Osteoblast (primary cell): Measurements from ENCODE around the gene RXFP2. TPM values are rescaled to one million over a fixed set of nuclear protein-coding genes. Genes with fewer than 3 reads are reported as not detected.

Source experiments
- DNase-seq: peaks from one replicate; pipeline ENCODE4 v3.0.0; 2011; ENCODE audit warnings: low spot score, mixed read lengths; ENCODE audit not compliant: insufficient read length; ENCODE audit errors: missing footprints
- H2AFZ ChIP-seq: 2 replicates; pipeline ENCODE4 v1.6.0; 2011; ENCODE audit warnings: mild to moderate bottlenecking, low read length
- H3K27ac ChIP-seq: 2 replicates; pipeline ENCODE4 v1.5.1; 2011; ENCODE audit warnings: mild to moderate bottlenecking, low read depth, low read length, moderate library complexity
- H3K27me3 ChIP-seq: 2 replicates; pipeline ENCODE4 v1.6.0; 2012; ENCODE audit warnings: mild to moderate bottlenecking, control low read depth, inconsistent platforms, low read length, moderate library complexity; ENCODE audit not compliant: insufficient read depth
- H3K36me3 ChIP-seq: 2 replicates; pipeline ENCODE4 v1.5.1; 2011; ENCODE audit warnings: mild to moderate bottlenecking, low read length, control low read depth, moderate library complexity; ENCODE audit not compliant: insufficient read depth
- H3K4me1 ChIP-seq: 2 replicates; pipeline ENCODE4 v1.5.1; 2011; ENCODE audit warnings: mild to moderate bottlenecking, low read length, control low read depth, moderate library complexity; ENCODE audit not compliant: insufficient read depth
- H3K4me2 ChIP-seq: 2 replicates; pipeline ENCODE4 v1.6.0; 2011; ENCODE audit warnings: mild to moderate bottlenecking, low read length; ENCODE audit not compliant: insufficient read depth
- H3K4me3 ChIP-seq: fragments of 200-600 bp; sonication (generic); 3 replicates; pipeline ENCODE4 v1.5.1; 2012; ENCODE audit warnings: mild to moderate bottlenecking, low read length, inconsistent platforms; ENCODE audit not compliant: insufficient read depth
- H3K79me2 ChIP-seq: 2 replicates; pipeline ENCODE4 v1.6.0; 2012; ENCODE audit warnings: mild to moderate bottlenecking, low read length, control low read depth, inconsistent platforms; ENCODE audit not compliant: insufficient read depth
- H3K9me3 ChIP-seq: 2 replicates; pipeline ENCODE4 v1.5.1; 2011; ENCODE audit warnings: low read depth, low read length, control low read depth
- H4K20me1 ChIP-seq: 2 replicates; pipeline ENCODE4 v1.6.0; 2012; ENCODE audit warnings: mild to moderate bottlenecking, low read length, control low read depth; ENCODE audit not compliant: insufficient read depth
- total RNA-seq: library from RNA; depleted of rRNA; stranded (reverse); fragments of >200 nt; gene quantifications from 2 replicates; pipeline ENCODE4 v1.2.3, GENCODE V29; 2012
- TF ChIP-seq, protein P1 (sequence below): IDR thresholded peaks from 2 replicates; pipeline ENCODE4 v1.5.1; 2011; ENCODE audit warnings: mild to moderate bottlenecking, low read depth, low read length, moderate library complexity; ENCODE audit errors: extremely low read depth

The RXFP2 gene
- total RNA-seq, 1 donor = not detected

DNA sequence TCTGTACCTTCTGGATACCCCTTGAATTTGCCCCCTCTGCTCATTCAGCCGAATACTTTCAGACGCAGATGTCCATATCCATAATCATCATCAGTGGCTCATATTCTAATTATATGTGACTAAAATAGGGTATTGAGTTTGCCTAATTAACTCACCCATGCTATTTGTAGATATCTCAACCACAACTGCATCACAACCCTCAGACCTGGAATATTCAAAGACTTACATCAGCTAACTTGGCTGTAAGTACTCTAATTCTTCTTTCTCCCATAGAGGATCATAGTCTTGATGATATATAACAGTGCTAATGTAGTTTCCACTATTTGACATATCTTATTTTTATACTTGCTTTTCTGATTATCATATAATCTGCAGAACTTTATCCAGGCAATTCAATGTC lies 35.8 kb downstream of the RXFP2 start:
- H3K9me3 ChIP-seq = no peaks in the 10 kb centered on the region
- no peaks in the 10 kb centered on the region for H4K20me1 ChIP-seq
- peak overlapping the region; percentile 15 for H3K4me2 ChIP-seq
- no peak overlapping the region for H3K4me3 ChIP-seq
- DNase-seq = peak; percentile 39
- H2AFZ ChIP-seq = no peak overlapping the region
- TF ChIP-seq, protein P1, sequence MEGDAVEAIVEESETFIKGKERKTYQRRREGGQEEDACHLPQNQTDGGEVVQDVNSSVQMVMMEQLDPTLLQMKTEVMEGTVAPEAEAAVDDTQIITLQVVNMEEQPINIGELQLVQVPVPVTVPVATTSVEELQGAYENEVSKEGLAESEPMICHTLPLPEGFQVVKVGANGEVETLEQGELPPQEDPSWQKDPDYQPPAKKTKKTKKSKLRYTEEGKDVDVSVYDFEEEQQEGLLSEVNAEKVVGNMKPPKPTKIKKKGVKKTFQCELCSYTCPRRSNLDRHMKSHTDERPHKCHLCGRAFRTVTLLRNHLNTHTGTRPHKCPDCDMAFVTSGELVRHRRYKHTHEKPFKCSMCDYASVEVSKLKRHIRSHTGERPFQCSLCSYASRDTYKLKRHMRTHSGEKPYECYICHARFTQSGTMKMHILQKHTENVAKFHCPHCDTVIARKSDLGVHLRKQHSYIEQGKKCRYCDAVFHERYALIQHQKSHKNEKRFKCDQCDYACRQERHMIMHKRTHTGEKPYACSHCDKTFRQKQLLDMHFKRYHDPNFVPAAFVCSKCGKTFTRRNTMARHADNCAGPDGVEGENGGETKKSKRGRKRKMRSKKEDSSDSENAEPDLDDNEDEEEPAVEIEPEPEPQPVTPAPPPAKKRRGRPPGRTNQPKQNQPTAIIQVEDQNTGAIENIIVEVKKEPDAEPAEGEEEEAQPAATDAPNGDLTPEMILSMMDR = no peak
- H3K27ac ChIP-seq = peak overlapping the region; percentile 99
- no peaks in the 10 kb centered on the region for H3K36me3 ChIP-seq
- no peaks in the 10 kb centered on the region for H3K27me3 ChIP-seq
- H3K79me2 ChIP-seq = no peaks in the 10 kb centered on the region
- H3K4me1 ChIP-seq = peaks cover 43% of the 10 kb centered on the region

DNA sequence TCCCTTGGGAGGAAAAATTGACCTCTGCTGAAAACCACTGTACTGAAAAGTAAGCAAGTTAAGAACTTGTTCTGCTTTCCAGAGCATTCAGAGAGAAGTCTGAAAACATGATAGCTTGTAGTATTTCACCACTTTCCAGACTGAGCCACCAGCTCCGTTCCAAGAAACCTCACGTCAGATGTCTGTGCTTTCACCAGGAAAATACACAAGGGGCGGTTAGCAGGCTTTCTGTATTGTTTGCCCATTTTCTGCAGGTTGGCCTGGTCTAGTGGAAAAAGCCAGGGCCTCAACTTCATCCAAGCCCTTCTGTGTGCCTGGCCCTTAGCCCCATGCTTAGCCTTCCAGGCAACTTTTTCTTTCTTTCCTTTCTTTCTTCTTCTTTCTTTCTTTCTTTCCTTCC lies 36.4 kb downstream of the RXFP2 start:
- TF ChIP-seq, protein P1 = no peak
- no peaks in the 10 kb centered on the region for H3K27me3 ChIP-seq
- peak overlapping the region; percentile 15 for H3K4me2 ChIP-seq
- H3K4me1 ChIP-seq = peaks cover 42% of the 10 kb centered on the region
- no peaks in the 10 kb centered on the region for H4K20me1 ChIP-seq
- peak; percentile 18 for DNase-seq
- H2AFZ ChIP-seq = peak overlapping the region; percentile 6
- H3K36me3 ChIP-seq = no peaks in the 10 kb centered on the region
- H3K4me3 ChIP-seq = no peak overlapping the region
- no peaks in the 10 kb centered on the region for H3K9me3 ChIP-seq
- peak overlapping the region; percentile 99 for H3K27ac ChIP-seq
- H3K79me2 ChIP-seq = no peaks in the 10 kb centered on the region

DNA sequence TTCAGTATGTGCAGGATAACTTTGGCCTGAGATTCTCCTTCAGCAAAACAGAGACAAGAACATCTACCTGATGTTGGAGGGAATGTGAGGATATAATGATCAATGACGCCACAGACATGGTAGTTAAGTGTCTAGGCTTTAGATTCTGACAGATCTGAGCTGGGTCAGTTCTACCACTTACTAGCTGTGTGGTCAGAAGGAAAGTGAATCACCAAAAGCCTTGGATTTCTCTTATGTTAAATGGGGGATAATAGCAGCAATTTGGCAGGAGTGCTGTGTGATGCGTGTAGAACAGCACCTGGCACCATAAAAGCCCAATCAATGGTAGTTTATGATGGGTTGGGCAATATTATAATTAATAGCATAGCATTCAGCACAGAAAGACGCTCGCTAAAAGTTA lies 41.7 kb downstream of the RXFP2 start:
- Histone ChIP-seq H4K20me1 (no peaks in the 10 kb centered on the region), H3K4me3 (no peak overlapping the region), H3K4me2 (no peak overlapping the region), H3K27ac (peak overlapping the region; percentile 12), H3K9me3 (no peaks in the 10 kb centered on the region), H3K4me1 (peaks cover 15% of the 10 kb centered on the region), H3K27me3 (no peaks in the 10 kb centered on the region), H3K36me3 (no peaks in the 10 kb centered on the region), H2AFZ (peak overlapping the region; percentile 16), H3K79me2 (no peaks in the 10 kb centered on the region)
- no peak for DNase-seq
- TF ChIP-seq, protein P1 = no peak

DNA sequence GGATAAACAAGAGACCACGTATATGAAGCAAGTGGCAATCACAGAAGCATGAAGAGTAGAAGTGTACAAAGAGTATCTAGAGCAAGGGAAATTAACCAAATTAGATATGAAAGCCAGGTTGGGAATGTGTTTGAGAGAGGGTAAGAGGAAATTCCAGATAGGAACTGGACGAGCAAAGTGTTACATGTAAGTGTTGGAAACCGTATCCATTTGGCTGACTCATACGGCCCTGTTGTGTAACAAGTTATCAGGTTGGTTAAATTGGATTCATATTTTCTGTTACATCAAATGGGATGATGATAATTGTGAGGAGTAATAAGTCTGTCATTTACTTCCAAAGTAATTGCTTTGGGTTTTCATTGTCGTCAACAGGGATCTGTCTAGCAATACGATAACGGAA lies 46.7 kb downstream of the RXFP2 start:
- Histone ChIP-seq H2AFZ (no peak overlapping the region), H3K27ac (peak overlapping the region; percentile 9), H3K4me1 (peaks cover 15% of the 10 kb centered on the region), H3K9me3 (no peaks in the 10 kb centered on the region), H3K4me2 (no peak overlapping the region), H3K79me2 (no peaks in the 10 kb centered on the region), H3K27me3 (no peaks in the 10 kb centered on the region), H4K20me1 (no peaks in the 10 kb centered on the region), H3K36me3 (no peaks in the 10 kb centered on the region), H3K4me3 (no peak overlapping the region)
- TF ChIP-seq, protein P1 = no peak
- no peak for DNase-seq
